A549 (cell line): ENCODE measurements around the gene LMBR1. TPM values are rescaled to one million over a fixed set of nuclear protein-coding genes. Genes with fewer than 3 reads are reported as not detected.

Source experiments
- ATAC-seq, 2 experiments: fragments of 200-7000 bp in 1 of 2; fragments of >200 bp in 1 of 2; cut with Nextera tagmentation in 1 of 2; cut with Tn5 transposase in 1 of 2; 3 replicates each; pipeline versions ENCODE4 v1.8.0 to v1.9.1; 2018 to 2020; ENCODE audit warnings: mild to moderate bottlenecking in 1 of 2, moderate library complexity in 1 of 2
- CTCF ChIA-PET: fragments of 300-600 bp; sonication (Branson Sonifier 250); formaldehyde crosslinking; extraction: SDS; loops from one replicate; lab custom pipeline; 2021; ENCODE audit warnings: antibody characterized with exemption, inconsistent platforms; lab: Yijun Ruan, JAX
- POLR2A ChIA-PET: fragments of 350-600 bp; formaldehyde crosslinking; extraction: SDS; loops from one replicate; lab custom pipeline; 2021; ENCODE audit warnings: antibody characterized with exemption, inconsistent platforms; lab: Yijun Ruan, JAX
- DNase-seq, 2 experiments: peaks; one replicate each; pipeline versions ENCODE4 v3.0.0 to v3.0.0-alpha.2; 2011 to 2016; ENCODE audit warnings: low read depth in 1 of 2, low spot score in 1 of 2
- FAIRE-seq: peaks from 2 replicates; lab custom pipeline; 2011; peaks lifted over from hg19 to GRCh38; lab: Jason Lieb, UNC
- H3K27ac ChIP-seq, 2 experiments: fragments of >200 bp; sonication (Bioruptor Twin); formaldehyde crosslinking; 3 replicates each; pipeline ENCODE4 v1.5.1; 2016 to 2017
- H3K4me1 ChIP-seq: fragments of >200 bp; sonication (Bioruptor Twin); formaldehyde crosslinking; 3 replicates; pipeline ENCODE4 v1.6.1; 2016
- H3K4me2 ChIP-seq: fragments of >200 bp; sonication (Bioruptor Twin); formaldehyde crosslinking; 3 replicates; pipeline ENCODE4 v1.6.1; 2016
- H3K4me3 ChIP-seq: fragments of >200 bp; sonication (Bioruptor Twin); formaldehyde crosslinking; 3 replicates; pipeline ENCODE4 v1.5.1; 2016
- H3K9me3 ChIP-seq: fragments of >200 bp; sonication (Bioruptor Twin); formaldehyde crosslinking; 3 replicates; pipeline ENCODE4 v1.6.1; 2016
- BHLHE40 ChIP-seq: IDR thresholded peaks from 2 replicates; pipeline ENCODE4 v1.6.1; 2012; ENCODE audit warnings: low read depth, low read length, inconsistent platforms
- CEBPB ChIP-seq, 2 experiments: fragments of >200 bp in 1 of 2; sonication (Bioruptor Twin) in 1 of 2; formaldehyde crosslinking in 1 of 2; IDR thresholded peaks; 2 replicates each; pipeline ENCODE4 v1.6.1; 2012 to 2016
- E2F6 ChIP-seq: IDR thresholded peaks from 2 replicates; pipeline ENCODE4 v1.6.1; 2012; ENCODE audit warnings: low read depth, borderline replicate concordance
- EHMT2 ChIP-seq: fragments of 200-600 bp; sonication (generic); IDR thresholded peaks from 2 replicates; pipeline ENCODE4 v1.6.1; 2016; ENCODE audit warnings: antibody characterized with exemption, low read depth, mild to moderate bottlenecking, moderate library complexity
- FOSL2 ChIP-seq, 2 experiments: fragments of 450-650 bp in 1 of 2; fragments of >200 bp in 1 of 2; sonication (Bioruptor Twin) in 1 of 2; formaldehyde crosslinking; IDR thresholded peaks; 2 replicates each; pipeline versions ENCODE4 v1.5.0 to v1.6.1; 2016 to 2020; ENCODE audit warnings: mild to moderate bottlenecking in 1 of 2, moderate library complexity in 1 of 2
- HDAC2 ChIP-seq: fragments of 200-600 bp; sonication (generic); IDR thresholded peaks from 2 replicates; pipeline ENCODE4 v1.6.1; 2016
- HOXA7 ChIP-seq: fragments of 250-450 bp; sonication (Bioruptor Pico); IDR thresholded peaks from 2 replicates; pipeline ENCODE4 v1.5.0; 2020; ENCODE audit warnings: mild to moderate bottlenecking, moderate library complexity
- HOXB5 ChIP-seq: fragments of 250-450 bp; sonication (Bioruptor Pico); IDR thresholded peaks from 2 replicates; pipeline ENCODE4 v1.5.0; 2020; ENCODE audit warnings: mild to moderate bottlenecking, moderate library complexity
- JUN ChIP-seq, 2 experiments: fragments of >200 bp; sonication (Bioruptor Twin); formaldehyde crosslinking; IDR thresholded peaks; 2 replicates in 1 of 2; 3 replicates in 1 of 2; pipeline ENCODE4 v1.6.1; 2016 to 2017
- MAZ ChIP-seq: fragments of 150-350 bp; IDR thresholded peaks from 2 replicates; pipeline ENCODE4 v1.6.1; 2014; ENCODE audit warnings: antibody characterized with exemption, low read depth, low read length, borderline replicate concordance
- NFE2L2 ChIP-seq: fragments of 150-350 bp; conservative IDR thresholded peaks from 2 replicates; pipeline ENCODE4 v1.6.1; 2014; ENCODE audit warnings: low read length
- NPAS2 ChIP-seq: fragments of 250-450 bp; sonication (Bioruptor Pico); IDR thresholded peaks from 2 replicates; pipeline ENCODE4 v1.8.0; 2022; ENCODE audit warnings: mild to moderate bottlenecking, moderate library complexity, borderline replicate concordance
- PBX3 ChIP-seq: IDR thresholded peaks from 2 replicates; pipeline ENCODE4 v1.6.1; 2012
- POLR2A ChIP-seq: IDR thresholded peaks from 2 replicates; pipeline ENCODE4 v1.6.1; 2012; ENCODE audit warnings: mild to moderate bottlenecking, low read length
- RFX5 ChIP-seq: fragments of 450-650 bp; IDR thresholded peaks from 2 replicates; pipeline ENCODE4 v1.7.1; 2014; ENCODE audit warnings: antibody characterized with exemption, mild to moderate bottlenecking, moderate library complexity
- SMC3 ChIP-seq: fragments of >200 bp; sonication (Bioruptor Twin); formaldehyde crosslinking; IDR thresholded peaks from 3 replicates; pipeline ENCODE4 v1.6.1; 2018; ENCODE audit warnings: inconsistent platforms
- TFCP2L1 ChIP-seq: fragments of 250-450 bp; sonication (Bioruptor Pico); IDR thresholded peaks from 2 replicates; pipeline ENCODE4 v1.5.0; 2021; ENCODE audit warnings: mild to moderate bottlenecking
- TP53 ChIP-seq: fragments of 250-450 bp; sonication (Bioruptor Pico); IDR thresholded peaks from 2 replicates; pipeline ENCODE4 v1.5.0; 2021; ENCODE audit warnings: mild to moderate bottlenecking, moderate library complexity
- WGBS: methylation state at CpG from one replicate; pipeline ENCODE4 v1.1.6; 2017; ENCODE audit errors: missing lambda C conversion rate; 5-methylcytosine and 5-hydroxymethylcytosine counted together
- polyA plus RNA-seq, 4 experiments: library from polyadenylated mRNA; depleted of rRNA in 3 of 4; stranded (reverse); fragments of >200 nt; fragmentation: RNase III in 1 of 4; extraction: RNeasy Plus Mini Kit Qiagen cat#74134 plus additional on column Dnase treatment in 1 of 4; gene quantifications; 2 replicates in 3 of 4; 3 replicates in 1 of 4; pipeline ENCODE4 v1.2.3, GENCODE V29; 2011 to 2017
- TF ChIP-seq, protein P1 (sequence below): IDR thresholded peaks from 2 replicates; pipeline ENCODE4 v1.6.1; 2012
- TF ChIP-seq, protein P2 (sequence below): fragments of 200-600 bp; sonication (generic); IDR thresholded peaks from 2 replicates; pipeline ENCODE4 v1.6.1; 2016; ENCODE audit warnings: antibody characterized with exemption, mild to moderate bottlenecking, moderate library complexity

The LMBR1 gene
- polyA plus RNA-seq, 2 of the 4 experiments (the other 2 are of a cell fraction) = 33.2 to 42.3 TPM

- 88% methylated on average over 4 of the region's 4 CpGs for WGBS
- TF ChIP-seq HOXB5 (CRISPR knock-in tag) = no peak
- no peak for TF ChIP-seq E2F6
- 0 out of 4 replicates have a peak, but pooled peaks of 1 of the 2 experiments have one; percentile 11 for TF ChIP-seq CEBPB (IDR thresholded peaks at IDR 0.05)
- TF ChIP-seq POLR2A = no peak
- FAIRE-seq (no peak), DNase-seq (no peak), ATAC-seq (no peak)
- H3K9me3 ChIP-seq = no peaks in the 10 kb centered on the region
- peaks cover 11% of the 10 kb centered on the region for H3K4me1 ChIP-seq
- no peak overlapping the region for H3K4me2 ChIP-seq
- ChIA-PET POLR2A (no interaction called here), CTCF (no interaction called here)
- no peak overlapping the region for H3K4me3 ChIP-seq
- H3K27ac ChIP-seq = no peak overlapping the region
These were observed 3.2 kb downstream of the LMBR1 start for GRCh38 chr7:156889746-156890145.

DNA sequence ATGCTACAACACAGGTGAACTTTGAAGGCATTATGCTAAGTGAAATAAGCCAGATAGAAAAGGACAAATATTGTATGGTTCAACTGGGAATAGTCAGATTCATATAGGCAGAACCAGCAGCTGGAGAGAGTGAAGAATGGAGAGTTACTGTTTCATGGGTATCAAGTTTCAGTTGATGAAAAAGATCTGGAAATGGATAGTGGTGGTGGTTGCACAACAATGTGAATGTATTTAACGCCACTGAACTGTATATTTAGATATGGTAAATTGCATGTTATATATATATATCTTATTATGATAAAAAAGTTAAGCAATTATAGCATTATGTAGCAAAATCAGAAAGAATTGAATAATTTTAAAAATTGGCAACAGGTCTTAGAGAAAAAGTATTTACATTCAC lies 3.9 kb downstream of the LMBR1 start:
- TF ChIP-seq JUN (IDR thresholded peaks at IDR 0.05) = no peak
- TF ChIP-seq HDAC2 = no peak
- TF ChIP-seq TP53 = no peak
- no peak for TF ChIP-seq MAZ
- TF ChIP-seq SMC3 = no peak
- TF ChIP-seq TFCP2L1 (CRISPR knock-in tag) = no peak
- TF ChIP-seq, protein P1, sequence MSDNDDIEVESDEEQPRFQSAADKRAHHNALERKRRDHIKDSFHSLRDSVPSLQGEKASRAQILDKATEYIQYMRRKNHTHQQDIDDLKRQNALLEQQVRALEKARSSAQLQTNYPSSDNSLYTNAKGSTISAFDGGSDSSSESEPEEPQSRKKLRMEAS = no peak
- no peak for TF ChIP-seq HOXB5 (CRISPR knock-in tag)
- no peak for TF ChIP-seq NPAS2 (CRISPR knock-in tag)
- TF ChIP-seq HOXA7 = no peak
- no peak for TF ChIP-seq BHLHE40
- TF ChIP-seq EHMT2 = no peak
- TF ChIP-seq NFE2L2 = no peak
- TF ChIP-seq RFX5 = no peak
- TF ChIP-seq, protein P2, sequence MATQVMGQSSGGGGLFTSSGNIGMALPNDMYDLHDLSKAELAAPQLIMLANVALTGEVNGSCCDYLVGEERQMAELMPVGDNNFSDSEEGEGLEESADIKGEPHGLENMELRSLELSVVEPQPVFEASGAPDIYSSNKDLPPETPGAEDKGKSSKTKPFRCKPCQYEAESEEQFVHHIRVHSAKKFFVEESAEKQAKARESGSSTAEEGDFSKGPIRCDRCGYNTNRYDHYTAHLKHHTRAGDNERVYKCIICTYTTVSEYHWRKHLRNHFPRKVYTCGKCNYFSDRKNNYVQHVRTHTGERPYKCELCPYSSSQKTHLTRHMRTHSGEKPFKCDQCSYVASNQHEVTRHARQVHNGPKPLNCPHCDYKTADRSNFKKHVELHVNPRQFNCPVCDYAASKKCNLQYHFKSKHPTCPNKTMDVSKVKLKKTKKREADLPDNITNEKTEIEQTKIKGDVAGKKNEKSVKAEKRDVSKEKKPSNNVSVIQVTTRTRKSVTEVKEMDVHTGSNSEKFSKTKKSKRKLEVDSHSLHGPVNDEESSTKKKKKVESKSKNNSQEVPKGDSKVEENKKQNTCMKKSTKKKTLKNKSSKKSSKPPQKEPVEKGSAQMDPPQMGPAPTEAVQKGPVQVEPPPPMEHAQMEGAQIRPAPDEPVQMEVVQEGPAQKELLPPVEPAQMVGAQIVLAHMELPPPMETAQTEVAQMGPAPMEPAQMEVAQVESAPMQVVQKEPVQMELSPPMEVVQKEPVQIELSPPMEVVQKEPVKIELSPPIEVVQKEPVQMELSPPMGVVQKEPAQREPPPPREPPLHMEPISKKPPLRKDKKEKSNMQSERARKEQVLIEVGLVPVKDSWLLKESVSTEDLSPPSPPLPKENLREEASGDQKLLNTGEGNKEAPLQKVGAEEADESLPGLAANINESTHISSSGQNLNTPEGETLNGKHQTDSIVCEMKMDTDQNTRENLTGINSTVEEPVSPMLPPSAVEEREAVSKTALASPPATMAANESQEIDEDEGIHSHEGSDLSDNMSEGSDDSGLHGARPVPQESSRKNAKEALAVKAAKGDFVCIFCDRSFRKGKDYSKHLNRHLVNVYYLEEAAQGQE = no peak
- TF ChIP-seq FOSL2 (IDR thresholded peaks at IDR 0.05) = no peak
- no peak for TF ChIP-seq FOSL2 (CRISPR knock-in tag; IDR thresholded peaks at IDR 0.05)
- no peak for TF ChIP-seq PBX3
- no peak for TF ChIP-seq E2F6
- no peaks in the 10 kb centered on the region for H3K9me3 ChIP-seq
- FAIRE-seq (no peak), ATAC-seq (no peak), DNase-seq (no peak)
- CTCF ChIA-PET = no interaction called here
- peaks cover 8% of the 10 kb centered on the region for H3K4me1 ChIP-seq
- no peak overlapping the region for H3K27ac ChIP-seq
- 89% methylated on average over 1 of the region's 1 CpG for WGBS
- H3K4me2 ChIP-seq = no peak overlapping the region
- H3K4me3 ChIP-seq = no peak overlapping the region
- POLR2A ChIA-PET = no interaction called here
